Measurements from ENCODE around the gene ERBB4.

Gene ERBB4

DNA sequence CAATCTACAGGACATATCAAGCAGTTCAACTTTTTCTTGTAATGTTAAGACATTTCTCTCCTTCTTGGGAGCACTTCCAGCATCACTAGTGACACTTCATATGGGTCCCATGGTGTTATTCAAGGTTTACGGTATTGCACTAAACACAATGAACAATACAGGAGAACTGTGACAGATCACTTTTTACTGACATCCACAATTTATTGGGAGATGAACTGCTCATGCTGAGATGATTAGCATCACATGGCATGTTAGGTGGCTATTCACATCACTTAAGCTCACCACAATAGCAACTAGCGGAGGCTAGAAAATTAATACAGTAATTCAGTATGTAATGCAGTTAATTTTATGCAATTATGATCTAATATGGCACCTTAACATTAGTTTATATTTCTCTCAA is 264.4 kb downstream of the ERBB4 start:
- no peak overlapping the region for H3K27ac ChIP-seq (ENCODE audit: low read length)
- no peak for DNase-seq (ENCODE audit: low read depth, low spot score)
- no peaks in the 10 kb centered on the region for H3K36me3 ChIP-seq (ENCODE audit: control insufficient read depth, insufficient read depth, low read length)
- no peaks in the 10 kb centered on the region for H3K27me3 ChIP-seq (ENCODE audit: control insufficient read depth, insufficient read depth, low read length)
- H3K4me3 ChIP-seq (ENCODE audit: low read length): no peak overlapping the region
- no CpG with 5 or more reads among the region's 2 CpGs for WGBS (ENCODE audit: insufficient coverage, insufficient read length)
- no peaks in the 10 kb centered on the region for H3K4me1 ChIP-seq (ENCODE audit: control insufficient read depth, insufficient read depth, low read length)
- H3K9me3 ChIP-seq (ENCODE audit: control insufficient read depth, insufficient read depth, low read length): no peaks in the 10 kb centered on the region

DNA sequence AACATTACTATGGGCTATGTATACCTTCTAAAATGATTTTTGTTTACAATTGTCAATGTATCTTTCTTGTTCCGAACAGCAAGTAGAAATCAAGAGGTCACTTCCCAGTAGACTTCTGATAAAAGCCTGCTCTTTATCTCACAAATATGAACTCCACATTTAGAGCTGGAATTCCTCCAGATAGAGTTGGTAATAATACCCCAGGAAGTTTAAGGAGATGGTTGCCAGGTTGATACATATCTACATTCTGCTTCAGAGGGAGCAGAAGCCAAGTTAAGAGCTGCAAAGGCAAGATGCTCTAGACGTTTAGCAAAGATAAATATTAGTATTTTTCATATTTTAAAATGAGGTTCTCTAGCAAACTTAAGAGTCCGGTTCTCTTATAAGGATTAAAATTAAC is 267.0 kb downstream of the ERBB4 start:
- WGBS (ENCODE audit: insufficient coverage, insufficient read length): no CpG with 5 or more reads among the region's 3 CpGs
- Histone ChIP-seq H3K4me3 (ENCODE audit: low read length) (no peak overlapping the region), H3K27ac (ENCODE audit: low read length) (no peak overlapping the region), H3K4me1 (ENCODE audit: control insufficient read depth, insufficient read depth, low read length) (no peaks in the 10 kb centered on the region), H3K27me3 (ENCODE audit: control insufficient read depth, insufficient read depth, low read length) (no peaks in the 10 kb centered on the region), H3K9me3 (ENCODE audit: control insufficient read depth, insufficient read depth, low read length) (no peaks in the 10 kb centered on the region), H3K36me3 (ENCODE audit: control insufficient read depth, insufficient read depth, low read length) (no peaks in the 10 kb centered on the region)
- no peak for DNase-seq (ENCODE audit: low read depth, low spot score)

DNA sequence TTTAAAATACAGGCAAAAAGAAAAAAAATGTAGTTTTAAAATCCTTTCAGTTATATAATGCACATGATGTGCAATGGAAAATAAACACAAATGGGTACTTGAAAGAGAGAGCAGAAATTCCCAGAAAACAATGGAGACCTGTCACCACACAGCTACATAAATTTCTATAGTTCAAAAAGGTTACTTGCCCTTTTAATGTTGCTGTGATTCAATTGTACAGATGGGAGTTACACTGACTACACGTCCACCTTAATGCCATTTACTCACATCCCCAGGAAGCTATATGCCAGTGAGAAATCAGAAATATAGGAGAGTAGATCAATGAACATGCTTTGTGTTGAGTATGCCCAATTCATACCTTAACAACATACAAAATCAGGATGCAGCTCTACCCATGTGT is 269.6 kb downstream of the ERBB4 start:
- Histone ChIP-seq H3K36me3 (ENCODE audit: control insufficient read depth, insufficient read depth, low read length) (no peaks in the 10 kb centered on the region), H3K27me3 (ENCODE audit: control insufficient read depth, insufficient read depth, low read length) (no peaks in the 10 kb centered on the region), H3K4me3 (ENCODE audit: low read length) (no peak overlapping the region), H3K27ac (ENCODE audit: low read length) (no peak overlapping the region), H3K4me1 (ENCODE audit: control insufficient read depth, insufficient read depth, low read length) (no peaks in the 10 kb centered on the region), H3K9me3 (ENCODE audit: control insufficient read depth, insufficient read depth, low read length) (no peaks in the 10 kb centered on the region)
- no peak for DNase-seq (ENCODE audit: low read depth, low spot score)
- WGBS (ENCODE audit: insufficient coverage, insufficient read length): no CpG with 5 or more reads among the region's 1 CpG

GRCh38 chr2:212266297-212266696 is 272.3 kb downstream of the ERBB4 start:
- H3K4me1 ChIP-seq (ENCODE audit: control insufficient read depth, insufficient read depth, low read length): no peaks in the 10 kb centered on the region
- H3K27me3 ChIP-seq (ENCODE audit: control insufficient read depth, insufficient read depth, low read length): no peaks in the 10 kb centered on the region
- H3K9me3 ChIP-seq (ENCODE audit: control insufficient read depth, insufficient read depth, low read length): no peaks in the 10 kb centered on the region
- DNase-seq (ENCODE audit: low read depth, low spot score): no peak
- no peak overlapping the region for H3K4me3 ChIP-seq (ENCODE audit: low read length)
- H3K36me3 ChIP-seq (ENCODE audit: control insufficient read depth, insufficient read depth, low read length): no peaks in the 10 kb centered on the region
- H3K27ac ChIP-seq (ENCODE audit: low read length): no peak overlapping the region
- WGBS (ENCODE audit: insufficient coverage, insufficient read length): no CpG with 5 or more reads among the region's 1 CpG

DNA sequence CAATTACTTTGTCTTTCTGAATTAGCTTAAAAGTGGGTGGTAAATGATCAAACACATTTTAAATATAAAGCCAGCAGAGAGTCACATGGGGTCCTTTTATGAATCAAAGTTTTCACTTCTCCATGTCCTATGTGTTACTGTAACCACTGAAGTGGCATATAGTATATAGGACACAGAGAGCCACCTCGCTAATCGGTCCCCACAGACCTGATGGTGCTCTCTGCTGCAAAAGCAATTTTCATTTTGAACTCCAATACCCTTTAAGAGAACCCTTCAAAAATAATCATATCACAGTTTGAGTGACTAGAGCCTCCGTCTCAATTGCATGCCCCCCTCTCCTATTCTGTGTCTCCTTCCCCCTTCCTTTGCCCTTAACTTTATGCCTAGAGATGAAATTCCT is 272.8 kb downstream of the ERBB4 start:
- Histone ChIP-seq H3K27me3 (ENCODE audit: control insufficient read depth, insufficient read depth, low read length) (no peaks in the 10 kb centered on the region), H3K4me3 (ENCODE audit: low read length) (no peak overlapping the region), H3K4me1 (ENCODE audit: control insufficient read depth, insufficient read depth, low read length) (no peaks in the 10 kb centered on the region), H3K9me3 (ENCODE audit: control insufficient read depth, insufficient read depth, low read length) (no peaks in the 10 kb centered on the region), H3K27ac (ENCODE audit: low read length) (no peak overlapping the region), H3K36me3 (ENCODE audit: control insufficient read depth, insufficient read depth, low read length) (no peaks in the 10 kb centered on the region)
- DNase-seq (ENCODE audit: low read depth, low spot score): no peak
- WGBS (ENCODE audit: insufficient coverage, insufficient read length): no CpG with 5 or more reads among the region's 3 CpGs

DNA sequence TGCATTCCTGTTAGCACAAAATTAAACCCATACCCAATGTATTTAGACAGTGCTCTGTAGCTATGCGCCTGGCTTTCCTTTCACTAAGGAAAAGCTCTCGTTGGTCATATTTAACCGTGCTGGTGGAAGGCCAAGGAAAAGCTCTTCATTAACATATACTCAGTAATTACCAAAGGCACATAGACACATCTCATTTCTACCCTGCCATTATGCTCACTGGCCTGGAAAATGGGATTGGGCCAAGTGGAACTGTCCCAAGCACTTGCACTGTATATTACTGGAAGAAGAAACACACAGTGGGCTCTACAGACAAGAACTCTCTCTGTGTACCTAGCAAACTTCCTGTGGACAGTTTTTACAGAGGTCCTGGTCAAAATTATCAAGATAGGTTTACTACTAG is 274.4 kb downstream of the ERBB4 start:
- H3K4me3 ChIP-seq (ENCODE audit: low read length): no peak overlapping the region
- H3K36me3 ChIP-seq (ENCODE audit: control insufficient read depth, insufficient read depth, low read length): no peaks in the 10 kb centered on the region
- no peaks in the 10 kb centered on the region for H3K9me3 ChIP-seq (ENCODE audit: control insufficient read depth, insufficient read depth, low read length)
- H3K27ac ChIP-seq (ENCODE audit: low read length): no peak overlapping the region
- no peaks in the 10 kb centered on the region for H3K4me1 ChIP-seq (ENCODE audit: control insufficient read depth, insufficient read depth, low read length)
- WGBS (ENCODE audit: insufficient coverage, insufficient read length): no CpG with 5 or more reads among the region's 3 CpGs
- no peak for DNase-seq (ENCODE audit: low read depth, low spot score)
- no peaks in the 10 kb centered on the region for H3K27me3 ChIP-seq (ENCODE audit: control insufficient read depth, insufficient read depth, low read length)

DNA sequence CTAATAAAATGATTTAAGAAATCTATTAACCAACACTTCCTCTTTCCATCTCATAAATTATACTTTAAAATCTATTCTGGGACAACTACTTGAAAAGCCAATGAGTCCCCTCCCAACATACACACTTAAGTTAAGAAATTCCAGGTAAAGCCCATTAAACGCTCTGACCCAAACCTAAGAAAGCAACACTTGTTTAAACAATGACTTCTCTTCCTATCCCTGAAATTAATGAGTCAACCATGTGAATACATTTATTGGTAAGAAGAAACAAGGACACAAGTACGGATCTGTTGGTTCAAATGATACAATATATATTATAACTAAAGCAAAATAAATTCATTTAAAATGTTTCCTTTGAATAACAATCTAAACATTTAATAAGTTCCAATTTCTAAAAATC is 279.4 kb downstream of the ERBB4 start:
- H3K9me3 ChIP-seq (ENCODE audit: control insufficient read depth, insufficient read depth, low read length): no peaks in the 10 kb centered on the region
- no peaks in the 10 kb centered on the region for H3K36me3 ChIP-seq (ENCODE audit: control insufficient read depth, insufficient read depth, low read length)
- H3K27me3 ChIP-seq (ENCODE audit: control insufficient read depth, insufficient read depth, low read length): no peaks in the 10 kb centered on the region
- no peaks in the 10 kb centered on the region for H3K4me1 ChIP-seq (ENCODE audit: control insufficient read depth, insufficient read depth, low read length)
- DNase-seq (ENCODE audit: low read depth, low spot score): no peak
- WGBS (ENCODE audit: insufficient coverage, insufficient read length): no CpG with 5 or more reads among the region's 2 CpGs
- no peak overlapping the region for H3K27ac ChIP-seq (ENCODE audit: low read length)
- no peak overlapping the region for H3K4me3 ChIP-seq (ENCODE audit: low read length)

GRCh38 chr2:212254339-212254738 is 284.3 kb downstream of the ERBB4 start:
- H3K9me3 ChIP-seq (ENCODE audit: control insufficient read depth, insufficient read depth, low read length): no peaks in the 10 kb centered on the region
- no peak overlapping the region for H3K27ac ChIP-seq (ENCODE audit: low read length)
- no CpG with 5 or more reads among the region's 5 CpGs for WGBS (ENCODE audit: insufficient coverage, insufficient read length)
- no peak for DNase-seq (ENCODE audit: low read depth, low spot score)
- no peaks in the 10 kb centered on the region for H3K36me3 ChIP-seq (ENCODE audit: control insufficient read depth, insufficient read depth, low read length)
- H3K4me3 ChIP-seq (ENCODE audit: low read length): no peak overlapping the region
- H3K4me1 ChIP-seq (ENCODE audit: control insufficient read depth, insufficient read depth, low read length): no peaks in the 10 kb centered on the region
- H3K27me3 ChIP-seq (ENCODE audit: control insufficient read depth, insufficient read depth, low read length): no peaks in the 10 kb centered on the region

DNA sequence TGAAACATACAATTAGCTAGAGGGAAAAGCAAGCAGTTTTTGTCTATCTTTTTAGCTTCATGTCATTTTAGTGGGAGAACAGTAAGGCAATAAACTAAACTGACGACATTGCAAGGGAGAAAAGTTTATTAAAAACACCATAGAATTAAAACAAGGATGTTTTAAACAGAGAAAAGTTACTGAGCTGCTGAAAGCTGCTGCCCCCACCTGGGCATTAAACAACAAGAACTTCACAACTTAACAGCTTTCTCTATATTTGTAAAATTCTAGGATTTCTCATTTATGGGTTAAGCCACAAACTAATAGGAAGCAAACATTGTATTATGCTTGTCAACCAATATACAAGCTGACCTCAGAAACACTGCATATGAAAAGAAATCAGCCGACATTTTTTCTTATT is 289.2 kb downstream of the ERBB4 start:
- no peak overlapping the region for H3K4me3 ChIP-seq (ENCODE audit: low read length)
- H3K4me1 ChIP-seq (ENCODE audit: control insufficient read depth, insufficient read depth, low read length): no peaks in the 10 kb centered on the region
- no peaks in the 10 kb centered on the region for H3K9me3 ChIP-seq (ENCODE audit: control insufficient read depth, insufficient read depth, low read length)
- no peak overlapping the region for H3K27ac ChIP-seq (ENCODE audit: low read length)
- WGBS (ENCODE audit: insufficient coverage, insufficient read length): no CpG with 5 or more reads among the region's 2 CpGs
- no peak for DNase-seq (ENCODE audit: low read depth, low spot score)
- H3K27me3 ChIP-seq (ENCODE audit: control insufficient read depth, insufficient read depth, low read length): no peaks in the 10 kb centered on the region
- no peaks in the 10 kb centered on the region for H3K36me3 ChIP-seq (ENCODE audit: control insufficient read depth, insufficient read depth, low read length)

DNA sequence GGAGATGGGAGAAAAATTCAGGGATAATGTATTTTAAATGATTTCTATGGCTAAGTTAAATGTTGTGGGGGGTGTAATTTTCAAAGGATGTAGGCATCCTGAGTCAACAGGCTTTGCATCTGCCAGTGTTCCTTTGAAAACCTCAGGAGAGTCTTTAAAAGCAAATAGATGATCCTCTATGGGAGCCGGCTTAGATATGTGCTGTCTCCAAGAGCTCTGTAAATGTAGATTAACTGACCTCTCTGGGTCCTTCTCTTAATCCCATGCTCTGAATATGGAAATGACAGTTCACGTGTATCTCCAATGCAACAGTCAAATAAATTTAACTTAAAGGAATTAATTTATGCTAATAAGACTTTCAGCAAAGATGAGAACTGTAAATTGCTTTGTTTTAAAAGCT is 292.7 kb downstream of the ERBB4 start:
- WGBS (ENCODE audit: insufficient coverage, insufficient read length): no CpG with 5 or more reads among the region's 2 CpGs
- Histone ChIP-seq H3K4me1 (ENCODE audit: control insufficient read depth, insufficient read depth, low read length) (no peaks in the 10 kb centered on the region), H3K4me3 (ENCODE audit: low read length) (no peak overlapping the region), H3K27ac (ENCODE audit: low read length) (no peak overlapping the region), H3K9me3 (ENCODE audit: control insufficient read depth, insufficient read depth, low read length) (no peaks in the 10 kb centered on the region), H3K36me3 (ENCODE audit: control insufficient read depth, insufficient read depth, low read length) (no peaks in the 10 kb centered on the region), H3K27me3 (ENCODE audit: control insufficient read depth, insufficient read depth, low read length) (no peaks in the 10 kb centered on the region)
- DNase-seq (ENCODE audit: low read depth, low spot score): no peak

DNA sequence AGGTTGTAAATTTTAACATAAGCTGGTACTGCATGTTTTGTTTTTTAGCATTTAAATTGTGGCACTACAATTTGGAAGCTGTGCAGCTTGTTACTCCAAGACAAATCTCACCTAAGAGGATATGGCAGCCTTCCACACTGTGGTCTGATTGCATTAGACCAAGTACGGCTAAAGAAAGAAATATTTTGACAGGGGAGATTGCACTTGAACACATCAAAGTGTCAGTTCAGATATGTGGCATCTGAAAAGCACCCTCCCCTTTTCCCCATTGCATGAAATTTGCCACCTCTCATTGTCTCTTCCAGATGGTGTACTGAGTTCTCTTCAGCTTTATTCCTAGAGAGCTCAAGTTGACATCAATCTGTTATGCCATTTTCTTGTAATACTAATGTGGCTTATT is 295.9 kb downstream of the ERBB4 start:
- Histone ChIP-seq H3K27ac (ENCODE audit: low read length) (no peak overlapping the region), H3K36me3 (ENCODE audit: control insufficient read depth, insufficient read depth, low read length) (no peaks in the 10 kb centered on the region), H3K4me3 (ENCODE audit: low read length) (no peak overlapping the region), H3K9me3 (ENCODE audit: control insufficient read depth, insufficient read depth, low read length) (no peaks in the 10 kb centered on the region), H3K4me1 (ENCODE audit: control insufficient read depth, insufficient read depth, low read length) (peaks cover 2% of the 10 kb centered on the region; the same call in 1 of the 2 replicates), H3K27me3 (ENCODE audit: control insufficient read depth, insufficient read depth, low read length) (no peaks in the 10 kb centered on the region)
- no peak for DNase-seq (ENCODE audit: low read depth, low spot score)
- no CpG with 5 or more reads among the region's 1 CpG for WGBS (ENCODE audit: insufficient coverage, insufficient read length)
